Activated effector memory CD4-positive, alpha-beta T cell treated with Interleukin-2 at 50 U/mL for 16 hours (primary cell): ENCODE data around the gene NUB1.
A peak's percentile ranks its signal among the peaks of the same experiment; 100 is the strongest.

Experiments
- DNase-seq: peaks from one replicate; pipeline ENCODE4 v3.0.0-alpha.2; 2020

NUB1 gene

DNA sequence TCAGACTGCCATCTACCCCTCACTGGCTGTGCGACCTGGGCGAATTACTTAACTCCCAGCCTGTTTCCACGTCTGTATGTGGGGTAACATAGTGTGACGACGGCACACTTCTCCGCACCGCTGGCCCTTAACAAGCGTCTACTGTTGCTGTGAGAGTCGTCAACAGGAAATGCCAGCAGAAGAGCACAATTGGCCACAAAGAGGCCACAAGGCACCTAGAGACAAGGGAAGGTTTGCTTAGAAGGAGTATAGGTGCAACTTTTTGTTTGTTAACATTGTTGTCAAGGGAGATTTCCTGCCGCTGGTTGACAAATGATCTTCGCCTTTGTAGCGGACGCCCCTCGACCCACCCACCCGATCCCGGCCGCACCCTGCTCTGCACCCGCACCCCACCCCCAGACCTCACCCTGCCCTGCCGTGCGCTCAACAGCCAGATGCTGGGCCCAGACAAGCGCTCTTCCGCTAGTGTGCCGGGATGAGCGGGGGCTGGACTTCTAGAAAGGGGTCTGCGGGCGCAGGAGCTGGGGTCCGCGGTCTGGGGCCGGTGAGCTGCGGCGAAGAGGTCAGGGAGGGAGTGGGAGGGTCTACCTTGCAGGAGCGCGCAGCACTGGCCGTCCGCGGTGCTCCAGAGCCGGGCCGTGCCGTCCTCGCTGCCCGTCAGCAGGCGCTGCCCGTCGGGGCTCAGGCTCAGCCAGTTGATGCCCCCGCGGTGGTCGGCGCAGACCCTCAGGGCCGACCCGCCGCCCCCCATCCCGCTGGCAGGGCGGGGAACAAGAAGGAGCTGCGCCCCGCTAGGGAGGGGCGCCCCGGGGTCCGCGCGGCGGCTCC lies 67.4 kb downstream of the NUB1 start:
- DNase-seq: peak; percentile 64

DNA sequence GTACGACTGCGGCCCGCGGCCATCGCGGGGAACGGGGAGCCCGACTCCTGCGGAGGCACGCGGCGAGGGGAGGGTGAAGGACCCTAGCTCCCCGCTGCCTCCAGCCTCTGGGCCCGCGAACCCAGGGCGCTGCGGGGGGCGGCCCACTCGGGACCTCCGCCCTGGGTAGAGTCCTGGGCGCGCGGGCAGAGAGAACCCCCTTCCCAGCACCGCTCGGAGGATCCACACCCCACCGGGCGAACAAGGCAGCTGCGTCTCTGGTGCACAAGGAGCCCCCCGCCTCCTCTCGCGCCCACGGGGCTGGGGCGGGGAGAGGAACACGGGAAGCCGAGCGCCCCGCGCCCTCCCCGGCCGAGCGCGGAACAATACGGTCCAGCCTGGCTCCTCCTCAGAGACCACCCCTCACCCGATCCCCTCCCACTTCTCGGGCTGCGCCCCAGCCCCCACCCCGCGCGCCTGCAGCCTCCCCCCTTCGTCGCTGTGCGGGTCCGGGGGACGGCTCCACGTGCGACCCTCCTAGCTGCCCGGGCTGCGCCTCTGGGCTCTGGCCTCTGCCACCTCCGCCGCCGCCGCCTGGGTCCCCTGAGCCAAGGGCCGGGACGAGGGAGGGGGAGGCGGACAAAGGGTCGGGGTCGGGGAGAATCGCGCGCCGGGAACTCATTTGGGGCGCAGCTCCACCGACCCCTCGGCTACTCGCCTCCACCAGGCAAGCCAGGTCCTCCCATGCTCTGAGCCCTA lies 68.2 kb downstream of the NUB1 start, which contains the start of gene WDR86:
Gene WDR86 (minus strand): TSS at position 372 of the 738 bp plus-strand sequence. CDS start 449 bp downstream, outside the sequence.
- DNase-seq: peak; percentile 24

DNA sequence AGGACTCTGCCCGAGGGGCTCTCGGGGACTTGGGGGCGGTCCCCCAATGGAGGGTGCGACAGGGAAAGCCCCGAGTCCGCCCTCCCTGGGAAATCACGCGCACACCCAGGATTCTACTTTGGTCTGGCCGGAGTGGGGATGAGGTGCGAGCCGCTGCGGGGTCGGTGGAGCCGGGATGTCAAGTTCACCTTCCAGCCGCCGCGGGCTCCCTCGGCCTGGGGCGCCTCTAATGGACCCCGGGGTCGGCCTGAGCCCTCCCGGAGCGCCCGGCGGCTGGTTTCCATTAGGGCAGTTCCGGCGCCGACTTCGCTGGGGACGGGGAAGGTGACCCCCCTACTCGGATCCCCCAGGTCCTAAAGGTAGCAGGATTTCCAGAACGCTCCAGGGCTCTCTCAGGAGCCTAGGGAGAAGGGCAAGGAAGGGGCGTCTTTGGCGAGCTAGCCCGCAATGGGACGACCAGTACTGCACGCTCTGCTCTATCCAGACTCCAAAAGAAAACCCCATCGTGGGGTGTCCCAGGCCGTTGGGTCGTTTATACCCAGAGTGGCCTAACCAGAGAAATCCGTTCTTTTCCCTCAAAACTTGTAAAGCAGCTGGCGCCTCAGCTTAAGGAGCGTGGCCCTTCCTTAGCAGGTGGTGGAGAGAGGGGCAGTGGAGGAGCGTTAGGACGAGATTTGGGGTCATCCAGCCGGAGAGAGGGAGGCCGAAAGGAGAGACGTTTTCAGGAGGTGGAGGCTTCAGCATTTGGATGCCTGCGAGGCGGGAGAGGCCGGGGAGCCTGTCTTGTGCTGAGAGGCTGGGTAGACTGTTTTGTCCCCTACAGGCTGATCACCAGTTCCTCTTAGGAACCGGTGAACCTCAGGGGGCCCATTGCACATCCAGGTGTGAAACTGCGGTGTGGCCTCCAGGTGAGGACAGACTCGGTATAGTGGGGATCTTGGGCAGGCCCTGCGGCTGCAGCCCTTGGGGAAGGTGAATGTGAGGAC lies 69.1 kb downstream of the NUB1 start:
- DNase-seq: no peak

DNA sequence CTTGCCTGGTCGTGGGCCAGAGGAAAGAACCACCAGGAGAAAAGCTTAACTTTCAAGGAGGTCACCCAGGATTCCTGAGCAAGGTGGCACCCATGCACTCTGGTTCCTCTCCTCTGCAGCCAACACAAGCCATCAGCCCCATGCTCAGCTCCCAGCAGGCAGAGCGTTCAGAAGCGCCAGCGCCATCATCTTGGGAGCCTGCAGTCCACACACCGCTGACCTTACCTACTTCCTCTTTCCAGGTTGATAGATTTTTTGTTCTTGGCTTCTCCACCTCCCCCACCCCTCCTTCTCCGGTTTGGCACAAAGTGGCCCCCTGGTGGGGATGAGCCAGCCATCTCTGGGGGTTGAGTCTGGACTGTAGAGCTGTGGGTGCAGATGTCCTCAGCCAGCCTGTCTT lies 69.9 kb downstream of the NUB1 start:
- no peak for DNase-seq

DNA sequence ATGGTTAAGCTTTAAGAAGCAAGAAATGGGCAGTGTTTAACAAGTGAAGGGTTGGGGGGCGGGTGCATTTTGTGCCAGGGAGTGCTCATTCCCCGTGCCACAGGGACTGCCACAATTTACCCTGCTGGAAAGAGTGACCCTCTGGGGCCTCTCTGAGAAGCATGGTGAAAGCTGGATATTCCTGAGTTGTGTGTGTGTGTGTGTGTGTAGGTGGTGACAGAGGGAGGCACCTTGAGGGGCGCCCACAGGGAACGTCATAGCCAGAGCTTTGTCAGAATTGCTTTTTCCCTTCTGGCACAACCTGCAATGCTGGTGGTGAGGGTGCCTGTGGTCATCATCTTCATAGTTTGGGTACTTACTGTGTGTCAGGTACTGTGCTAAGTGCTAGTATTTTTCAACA lies 70.7 kb downstream of the NUB1 start:
- no peak for DNase-seq

DNA sequence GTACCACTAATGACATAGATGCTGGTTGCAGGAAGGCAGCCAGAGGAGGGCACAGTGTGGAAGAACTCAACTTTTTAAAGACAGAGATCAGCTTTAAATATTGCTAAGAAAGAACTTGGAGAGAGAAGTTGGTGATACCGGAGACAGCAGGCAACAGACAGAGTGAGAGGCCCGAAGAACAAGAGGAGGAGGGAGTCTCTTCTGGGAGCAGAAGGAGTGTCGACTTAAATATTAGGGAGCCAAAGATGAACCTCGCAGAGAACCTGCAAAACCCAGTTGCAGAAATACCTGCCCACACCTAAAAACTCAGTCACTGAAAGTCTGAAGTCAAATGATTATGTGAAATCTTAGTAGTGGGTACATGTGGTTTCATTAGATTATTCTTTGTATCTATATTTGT lies 71.6 kb downstream of the NUB1 start:
- DNase-seq: no peak

DNA sequence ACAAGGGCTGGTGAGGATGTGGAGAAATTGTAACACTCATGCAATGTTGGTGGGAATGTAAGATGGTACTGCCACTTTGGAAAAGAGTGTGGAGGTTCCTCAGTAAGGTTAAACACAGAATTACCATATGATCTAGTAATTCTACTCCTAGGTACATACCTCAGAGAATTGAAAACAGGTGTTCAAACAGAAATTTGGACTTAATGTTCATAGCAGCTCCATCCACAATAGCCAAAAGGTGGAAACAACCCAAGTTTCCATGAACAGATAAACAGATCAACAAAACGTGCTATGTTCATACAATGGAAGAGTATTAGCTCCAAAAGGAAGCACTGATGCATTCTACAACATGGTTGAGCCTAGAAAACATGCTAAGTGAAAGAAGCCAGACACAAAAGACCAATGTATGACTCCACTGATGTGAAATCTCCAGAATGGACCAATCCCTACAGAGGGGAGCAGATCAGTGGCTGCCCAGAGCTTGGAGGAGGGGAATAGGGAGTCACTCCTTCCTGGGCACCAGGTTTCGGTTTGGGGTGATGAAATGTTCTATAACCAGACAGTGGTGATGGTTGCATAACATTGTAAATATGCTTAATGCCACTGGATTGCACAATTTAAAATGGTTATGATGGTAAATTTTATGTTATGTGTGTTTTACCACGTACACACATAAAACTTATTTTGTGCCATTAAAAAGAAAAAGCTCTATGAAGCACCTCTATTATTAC lies 73.9 kb downstream of the NUB1 start:
- DNase-seq: no peak

DNA sequence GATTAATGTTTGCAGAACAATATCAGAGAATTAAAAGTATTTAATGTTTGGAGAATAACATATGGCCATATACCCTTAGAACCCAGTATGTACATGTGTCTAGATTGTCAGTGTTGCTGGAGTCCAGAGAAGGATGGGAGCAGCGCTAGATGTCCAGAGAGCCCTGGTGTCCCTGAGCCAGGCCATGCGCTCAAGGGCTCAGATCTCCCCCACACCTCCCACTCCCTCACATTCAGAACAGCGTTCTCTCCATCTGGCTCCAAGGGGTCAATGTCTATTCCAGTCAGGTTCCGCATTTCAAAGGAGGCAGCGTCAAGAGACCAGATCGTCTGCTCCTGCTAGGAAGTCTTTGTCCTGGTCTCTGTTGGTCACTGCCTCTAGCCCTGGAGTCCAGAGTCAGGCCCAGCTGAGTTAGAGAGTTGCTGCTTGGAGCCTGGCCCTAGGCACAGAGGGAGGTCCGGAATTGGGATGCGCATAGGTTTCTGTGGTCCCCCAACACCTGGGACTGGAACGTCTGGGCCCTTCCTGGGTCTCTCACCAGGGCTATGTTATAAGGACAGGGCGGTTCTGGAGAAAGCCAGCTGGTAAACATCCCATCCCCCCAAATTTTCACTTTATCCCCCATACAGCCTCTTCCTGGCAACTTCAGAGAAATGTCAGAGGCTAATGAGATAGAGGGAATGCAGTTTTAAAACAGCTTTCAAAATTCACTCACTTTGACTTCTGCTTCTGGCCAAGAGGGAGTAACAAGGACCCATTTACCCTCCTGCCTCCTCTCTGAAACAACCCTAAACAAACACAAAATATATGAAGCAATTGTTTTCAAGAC lies 74.7 kb downstream of the NUB1 start:
- DNase-seq: no peak

DNA sequence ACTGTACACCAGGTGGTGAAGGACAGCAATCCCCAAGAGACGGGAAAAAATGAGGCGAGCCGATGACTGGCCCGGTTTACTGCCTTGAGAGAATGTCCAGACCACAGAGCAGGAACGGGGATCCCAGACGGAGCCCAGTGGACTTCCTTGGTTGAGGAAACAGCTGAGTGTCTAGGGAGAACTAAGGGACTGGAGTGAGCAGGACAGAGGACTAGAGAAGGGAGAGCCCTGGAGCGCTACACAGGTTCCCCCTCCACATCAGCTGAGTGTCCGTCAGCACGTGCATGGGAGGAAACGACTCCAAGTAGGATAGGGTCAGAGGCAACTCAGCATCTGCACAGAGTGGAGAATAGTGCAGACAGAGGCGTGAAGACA lies 75.3 kb downstream of the NUB1 start:
- no peak for DNase-seq

DNA sequence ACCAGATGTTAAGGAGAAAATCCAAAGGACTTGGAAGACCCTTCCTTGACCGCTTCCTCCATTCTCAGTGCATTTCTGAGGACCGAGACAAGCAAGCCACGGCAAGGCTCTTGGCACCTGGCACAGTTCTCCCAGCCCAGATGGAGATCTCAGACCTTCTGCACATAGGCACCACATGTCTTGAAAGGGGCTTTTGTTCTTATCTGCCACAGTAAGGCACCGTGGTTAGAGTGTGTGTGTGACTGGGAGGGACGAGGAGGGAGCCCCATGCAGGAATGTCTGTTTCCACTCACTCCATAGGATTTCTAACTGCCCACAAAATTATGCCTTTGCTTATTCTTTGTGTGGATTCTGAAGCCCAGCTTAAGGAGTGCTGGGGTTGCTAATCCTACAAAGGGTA lies 78.5 kb downstream of the NUB1 start:
- no peak for DNase-seq

DNA sequence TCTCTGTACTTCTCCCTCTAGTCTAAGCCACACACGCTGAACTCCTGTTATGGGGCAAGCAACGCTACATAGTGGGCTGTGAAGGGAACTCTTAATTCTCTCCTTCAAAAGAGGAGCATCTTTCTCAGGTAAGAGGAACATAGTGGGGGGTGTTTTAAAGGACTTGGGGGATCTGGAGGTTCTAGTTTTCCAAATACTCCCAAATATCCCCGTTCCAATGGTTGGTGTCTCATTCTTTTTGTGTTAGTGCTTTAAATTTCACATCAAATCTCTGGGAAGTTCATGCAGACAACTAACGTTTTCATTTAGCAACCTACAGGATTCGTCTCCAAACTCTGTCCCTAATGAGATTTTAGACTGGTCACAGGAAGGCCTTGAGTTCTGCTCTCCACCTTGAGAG lies 80.6 kb downstream of the NUB1 start:
- DNase-seq: no peak

DNA sequence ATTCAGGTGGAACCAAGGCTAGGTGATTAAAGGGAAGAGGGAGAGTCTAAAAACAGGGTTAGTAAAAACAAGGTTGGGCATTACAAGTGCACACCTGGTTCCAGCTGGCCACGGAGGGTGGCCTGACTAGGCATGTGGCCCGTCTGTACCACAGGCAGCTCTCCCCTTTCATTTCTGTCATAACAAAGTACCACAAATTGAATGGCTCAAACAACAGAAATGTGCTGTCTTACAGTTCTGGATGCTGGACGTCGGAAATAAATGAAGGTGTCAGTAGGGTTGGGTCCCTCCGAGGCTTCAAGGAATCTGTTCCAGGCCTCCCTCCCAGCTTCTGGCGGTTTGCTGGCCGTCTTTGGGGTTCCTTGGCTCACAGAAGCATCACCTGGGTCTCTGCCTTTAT lies 81.6 kb downstream of the NUB1 start:
- DNase-seq: no peak

DNA sequence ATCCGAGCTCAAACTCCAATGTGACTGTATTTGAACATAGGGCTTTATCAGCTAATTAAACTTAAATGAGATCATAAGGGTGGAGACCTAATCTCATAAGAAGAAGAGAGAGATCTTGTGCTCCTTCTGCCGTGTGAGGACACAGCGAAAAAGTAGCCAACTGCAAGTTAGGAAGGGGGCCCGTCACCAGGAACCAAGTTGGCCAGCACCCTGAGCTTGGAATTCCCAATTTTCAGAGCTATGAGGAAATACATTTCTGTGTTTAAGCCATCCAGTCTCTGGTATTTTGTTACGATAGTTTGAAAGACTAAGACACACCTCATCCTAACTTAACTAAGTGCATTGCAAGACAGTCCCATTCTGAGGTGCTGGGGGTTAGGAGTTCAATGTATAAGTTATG lies 82.3 kb downstream of the NUB1 start:
- no peak for DNase-seq

DNA sequence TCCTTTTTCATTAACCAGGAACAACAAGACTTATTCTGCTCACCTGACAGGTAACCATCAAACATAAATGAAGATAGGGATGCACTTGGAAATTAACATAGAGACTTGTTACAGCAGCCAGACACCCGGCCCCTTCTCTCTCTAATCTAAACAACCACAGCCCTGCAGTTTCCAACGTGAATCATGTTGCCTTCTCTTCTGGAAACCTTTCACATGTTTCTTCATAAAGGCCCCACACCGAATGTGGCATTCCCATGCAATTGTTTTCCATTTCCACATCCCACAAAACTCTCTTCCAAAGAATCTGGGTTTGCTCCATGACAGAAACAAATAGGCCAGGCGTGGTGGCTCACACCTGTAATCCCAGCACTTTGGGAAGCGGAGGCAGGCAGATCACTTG lies 83.2 kb downstream of the NUB1 start:
- DNase-seq: no peak

DNA sequence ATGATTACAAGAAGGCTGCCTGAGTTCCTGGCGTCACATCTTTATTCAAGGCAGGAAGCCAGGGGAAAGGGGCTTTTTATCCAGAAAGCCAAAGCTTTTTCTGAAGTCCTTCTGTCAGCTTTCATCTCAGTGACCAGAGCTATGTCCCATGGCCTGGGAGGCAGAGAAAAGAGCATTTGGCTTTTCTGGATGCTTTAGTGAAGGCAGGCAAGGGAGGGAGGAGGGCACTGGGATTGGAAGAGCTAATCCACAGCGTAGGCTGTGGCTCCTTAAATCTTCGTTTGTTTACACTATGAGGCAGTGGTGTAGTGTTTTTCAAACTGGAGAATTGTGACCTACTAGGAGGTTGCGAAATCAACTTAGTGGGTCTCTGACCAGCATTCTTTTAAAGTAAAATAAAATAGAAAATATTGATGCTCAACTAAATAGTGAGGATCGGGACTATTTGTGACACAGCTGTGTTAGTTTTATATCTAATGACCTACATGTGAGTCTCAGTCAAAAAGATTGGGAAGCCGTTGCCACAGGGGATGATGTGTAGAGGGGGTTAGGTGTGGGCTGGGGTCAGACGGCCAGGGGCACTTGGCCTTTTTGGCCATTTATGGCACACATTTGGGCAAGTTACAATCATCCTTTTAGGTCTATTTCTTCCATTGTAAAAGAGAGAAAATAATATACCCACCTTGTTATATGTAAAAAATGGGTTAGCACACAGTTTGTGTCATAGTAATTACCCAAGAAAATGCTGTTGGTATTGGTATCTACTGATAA lies 84.2 kb downstream of the NUB1 start:
- DNase-seq: no peak

DNA sequence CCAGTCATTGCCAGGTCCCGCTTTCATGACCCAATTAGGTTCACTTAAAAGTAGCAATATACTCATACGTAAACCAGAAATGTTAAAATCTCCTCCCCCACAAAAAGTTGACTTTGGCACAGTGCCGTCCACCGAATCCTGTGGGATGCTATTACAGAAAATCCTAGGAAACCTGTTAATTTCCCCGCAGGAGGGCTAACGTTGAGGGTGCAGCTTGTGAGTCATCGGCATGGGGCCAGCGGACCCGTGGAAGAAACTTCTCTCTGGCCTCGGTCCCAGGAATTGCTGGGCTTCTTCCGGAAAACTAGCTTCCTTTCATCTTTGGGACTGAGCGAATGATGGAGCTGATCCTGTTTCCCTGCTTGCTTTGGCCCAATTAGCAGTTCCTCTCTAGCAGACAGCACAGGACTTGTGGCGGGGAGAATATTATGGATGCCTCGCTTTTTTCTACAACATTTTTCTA lies 84.9 kb downstream of the NUB1 start:
- DNase-seq: no peak

DNA sequence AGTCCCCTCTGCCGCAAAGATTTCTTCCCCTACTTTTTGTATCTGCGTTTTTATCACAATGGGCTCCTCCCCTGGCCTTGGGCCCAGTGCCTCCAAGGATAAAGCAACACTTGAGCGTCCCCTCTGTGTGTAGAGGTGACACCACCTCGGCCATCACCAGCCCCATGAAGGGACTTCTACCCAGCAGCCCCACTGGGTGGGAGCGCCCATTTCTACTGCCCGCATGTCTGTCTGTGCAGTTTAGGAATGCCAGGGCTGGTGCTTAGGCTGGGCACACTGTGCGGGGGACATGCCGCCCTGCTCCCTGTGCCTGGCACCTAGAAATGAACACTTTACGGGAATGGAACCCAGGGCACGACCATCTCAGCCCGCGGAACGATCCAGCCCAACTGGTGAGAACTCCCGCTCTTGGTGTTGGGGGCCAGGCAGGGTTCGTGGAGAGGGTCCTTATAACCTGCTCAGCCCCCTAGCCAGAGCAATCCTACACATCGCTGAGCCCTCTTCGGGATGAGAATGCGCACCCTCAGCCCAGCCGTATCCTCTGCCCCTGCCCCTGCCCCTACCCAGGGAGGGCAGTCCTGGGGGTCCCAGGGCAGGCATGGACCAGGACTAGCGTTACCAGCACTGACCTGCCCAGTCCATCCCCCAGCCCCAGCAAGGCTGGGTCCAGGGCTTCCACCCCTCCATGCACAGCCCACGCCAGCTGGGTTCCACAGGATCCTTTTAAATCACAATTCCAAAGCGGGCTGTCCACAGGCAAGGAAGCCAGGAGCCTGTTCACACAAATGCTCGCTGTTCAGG lies 85.5 kb downstream of the NUB1 start:
- DNase-seq: no peak

DNA sequence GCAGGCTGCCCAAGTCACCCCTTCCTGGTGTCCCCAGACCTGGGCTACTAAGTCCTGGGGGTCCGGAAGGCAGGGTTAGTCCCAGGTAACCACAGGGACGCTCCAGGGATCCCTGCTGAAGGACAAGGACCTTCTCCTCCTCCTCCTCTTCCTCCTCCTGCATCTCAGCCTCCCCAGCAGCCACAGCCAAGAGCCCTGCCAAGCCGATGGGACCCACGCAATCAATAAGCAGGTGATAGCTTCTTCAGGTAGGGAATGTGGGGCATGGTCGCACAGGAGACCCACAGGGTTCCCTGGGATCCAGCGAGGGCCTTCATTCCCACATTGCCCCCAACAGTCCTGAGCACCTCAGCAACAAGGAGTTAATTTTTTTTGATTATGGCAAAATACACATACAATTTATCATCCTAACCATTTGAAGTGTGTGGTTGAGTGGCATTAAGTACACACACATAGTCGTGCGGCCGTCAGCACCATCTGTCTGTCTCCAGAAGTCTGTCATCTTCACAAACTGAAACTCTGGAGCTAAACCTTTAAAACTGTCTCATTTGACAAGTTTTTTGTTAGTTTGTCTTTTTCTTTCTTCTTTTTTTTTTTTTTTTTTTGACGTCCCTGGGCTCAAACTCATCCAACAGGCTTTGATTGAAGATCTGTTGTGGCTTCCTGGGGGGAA lies 86.2 kb downstream of the NUB1 start:
- no peak for DNase-seq
